Tibial artery (tissue), 4 donors: ENCODE results near the gene TRIM56.
A peak's percentile ranks its signal among the peaks of the same experiment; 100 is the strongest.
"Not testable (repeated sequence)": the region's sequence is repeated elsewhere in the genome, so short reads cannot be mapped to it uniquely, and the experiment has no call there.

Source experiments
- DNase-seq, 2 donors: peaks; one replicate each; pipeline ENCODE4 v3.0.0-alpha.2; 2019
- H3K27ac ChIP-seq, 2 donors: fragments of 200-600 bp; sonication (generic) in 1 of 2; 1 replicate in 1 of 2; 2 replicates in 1 of 2; pipeline ENCODE4 v1.5.1; 2018 to 2019; ENCODE audit warnings: mild to moderate bottlenecking in 1 of 2
- H3K27me3 ChIP-seq, 2 donors: fragments of 200-600 bp; sonication (generic) in 1 of 2; one replicate each; pipeline versions ENCODE4 v1.5.1 to v1.6.0; 2016 to 2019
- H3K36me3 ChIP-seq, 3 donors: fragments of 200-600 bp; sonication (generic) in 2 of 3; one replicate each; pipeline ENCODE4 v1.5.1; 2016 to 2019; ENCODE audit warnings: mild to moderate bottlenecking in 2 of 3
- H3K4me1 ChIP-seq, 4 donors: fragments of 200-600 bp; sonication (generic) in 2 of 4; 1 replicate in 3 of 4; 2 replicates in 1 of 4; pipeline ENCODE4 v1.5.1; 2016 to 2019
- H3K4me3 ChIP-seq, 2 donors: fragments of 200-600 bp; sonication (generic) in 1 of 2; 1 replicate in 1 of 2; 2 replicates in 1 of 2; pipeline ENCODE4 v1.5.1; 2018 to 2019; ENCODE audit warnings: mild to moderate bottlenecking in 2 of 2
- H3K9me3 ChIP-seq, 3 donors: fragments of 200-600 bp; sonication (generic) in 1 of 3; one replicate each; pipeline ENCODE4 v1.5.1; 2016 to 2019
- CTCF ChIP-seq, 2 experiments: fragments of 200-600 bp in 1 of 2; fragments of 450-650 bp in 1 of 2; IDR thresholded peaks; one replicate each; pipeline ENCODE4 v1.5.1; 2017 to 2019; ENCODE audit warnings: antibody characterized with exemption in 2 of 2, mild to moderate bottlenecking in 1 of 2, moderate library complexity in 1 of 2
- intact Hi-C: fragments of 100-400 bp; cut with DNase I; formaldehyde crosslinking; loops from one replicate; pipeline ENCODE4 v1.15.0; 2023; ENCODE audit warnings: low total_unique reads

Gene TRIM56

GRCh38 chr7:101085162-101085964 is at the start of gene TRIM56:
TSS of gene TRIM56 (plus strand) at chr7:101085481. CDS start at chr7:101087313, 1,832 bp downstream.
- peaks cover 0 to 45% (median 38%) of the 10 kb centered on the region in 4 donors for H3K4me1 ChIP-seq
- H3K27ac ChIP-seq = peak within 1 kb of the TSS; percentile 93 to 96
- intact Hi-C loops = loop anchor here (5.0 kb wide), 1 partner anchor 167 kb away; no protein-coding TSS in a partner anchor
- peaks cover 0 to 1% of the 10 kb centered on the region in 2 donors for H3K27me3 ChIP-seq
- TF ChIP-seq CTCF (IDR thresholded peaks at IDR 0.05) = no peak
- peaks cover 25 to 35% (median 33%) of the 10 kb centered on the region in 3 donors for H3K36me3 ChIP-seq
- peak; percentile 85 to 94 for DNase-seq
- H3K4me3 ChIP-seq = peak within 1 kb of the TSS; percentile 78 to 92
- no peaks in the 10 kb centered on the region for H3K9me3 ChIP-seq

GRCh38 chr7:101035941-101036340 is 49.3 kb upstream of the TRIM56 start:
- Histone ChIP-seq H3K4me1 (no peaks in the 10 kb centered on the region), H3K36me3 (no peaks in the 10 kb centered on the region), H3K27me3 (peaks cover 0 to 11% of the 10 kb centered on the region in 2 donors), H3K9me3 (no peaks in the 10 kb centered on the region), H3K4me3 (no peak overlapping the region), H3K27ac (no peak overlapping the region)
- intact Hi-C loops = no loop called here
- DNase-seq = no peak
- TF ChIP-seq CTCF (IDR thresholded peaks at IDR 0.05) = no peak

GRCh38 chr7:101041283-101041682 is 44.0 kb upstream of the TRIM56 start:
- intact Hi-C loops, DNase-seq, H3K36me3 ChIP-seq, H3K4me1 ChIP-seq, H3K27ac ChIP-seq, H3K4me3 ChIP-seq: not testable (repeated sequence)
- peaks cover 0 to 13% (median 0%) of the 10 kb centered on the region in 3 donors for H3K9me3 ChIP-seq
- H3K27me3 ChIP-seq = peaks cover 0 to 17% of the 10 kb centered on the region in 2 donors

- Histone ChIP-seq H3K36me3 (no peaks in the 10 kb centered on the region), H3K4me1 (no peaks in the 10 kb centered on the region), H3K27me3 (peaks cover 0 to 47% of the 10 kb centered on the region in 2 donors), H3K4me3 (no peak overlapping the region), H3K27ac (no peak overlapping the region), H3K9me3 (no peaks in the 10 kb centered on the region)
- no peak for TF ChIP-seq CTCF (IDR thresholded peaks at IDR 0.05)
- intact Hi-C loops = loop anchor here (2.0 kb wide), 1 partner anchor 162 kb away; no protein-coding TSS in a partner anchor
- peak in 1 of 2 donors; percentile 44 for DNase-seq
Observed at GRCh38 chr7:101058355-101058754, 26.9 kb upstream of the TRIM56 start.

GRCh38 chr7:101059620-101059942 is 25.7 kb upstream of the TRIM56 start:
- Histone ChIP-seq H3K4me1 (no peaks in the 10 kb centered on the region), H3K9me3 (no peaks in the 10 kb centered on the region), H3K27me3 (peaks cover 0 to 53% of the 10 kb centered on the region in 2 donors), H3K4me3 (no peak overlapping the region), H3K36me3 (no peaks in the 10 kb centered on the region), H3K27ac (no peak overlapping the region)
- DNase-seq = no peak
- TF ChIP-seq CTCF (IDR thresholded peaks at IDR 0.05) = no peak
- intact Hi-C loops = loop anchor here (2.0 kb wide), 1 partner anchor 163 kb away; no protein-coding TSS in a partner anchor

- no peaks in the 10 kb centered on the region for H3K9me3 ChIP-seq
- no peak overlapping the region for H3K4me3 ChIP-seq
- no peak for TF ChIP-seq CTCF (IDR thresholded peaks at IDR 0.05)
- intact Hi-C loops = no loop called here
- DNase-seq = no peak
- no peaks in the 10 kb centered on the region for H3K4me1 ChIP-seq
- H3K27me3 ChIP-seq = peaks cover 0 to 66% of the 10 kb centered on the region in 2 donors
- H3K27ac ChIP-seq = no peak overlapping the region
- no peaks in the 10 kb centered on the region for H3K36me3 ChIP-seq
Observed at GRCh38 chr7:101060992-101061391, 24.3 kb upstream of the TRIM56 start.

GRCh38 chr7:101064176-101064550 is 21.1 kb upstream of the TRIM56 start:
- H3K27ac ChIP-seq, DNase-seq, H3K9me3 ChIP-seq, H3K4me3 ChIP-seq, H3K4me1 ChIP-seq, intact Hi-C loops, H3K36me3 ChIP-seq: not testable (repeated sequence)
- peaks cover 0 to 68% of the 10 kb centered on the region in 2 donors for H3K27me3 ChIP-seq

GRCh38 chr7:101065162-101065561 is 20.1 kb upstream of the TRIM56 start:
- H3K9me3 ChIP-seq, H3K4me1 ChIP-seq, H3K4me3 ChIP-seq, intact Hi-C loops, DNase-seq, H3K36me3 ChIP-seq, H3K27ac ChIP-seq: not testable (repeated sequence)
- H3K27me3 ChIP-seq = peaks cover 0 to 76% of the 10 kb centered on the region in 2 donors
